ENCODE results near the gene CCDC152. TPM values are rescaled to one million over a fixed set of nuclear protein-coding genes. Genes with fewer than 3 reads are reported as not detected.

The CCDC152 gene
- total and polyA plus RNA-seq, 10 of the 15 experiments (the other 5 are each of a cell fraction or from before 2014, with no cell fraction given), result 0.12 to 25.8 (median 13.5) TPM

GRCh38 chr5:42787845-42788244 lies 31.2 kb downstream of the CCDC152 start:
- POLR2A ChIA-PET, result interaction anchor here (1.1 kb wide), 1 partner anchor 14 kb away, joined by 3 read pairs; no protein-coding TSS in a partner anchor
- Histone ChIP-seq H3K27me3 (replicated peaks in 1 of 2; ENCODE audit: control insufficient read depth in 2 of 2, insufficient read depth in 2 of 2, low read length in 1 of 2) (no peaks in the 10 kb centered on the region), H3K4me3 (no peak overlapping the region), H3K27ac (ENCODE audit: control insufficient read depth, insufficient read depth) (no peak overlapping the region), H3K36me3 (ENCODE audit: control insufficient read depth in 2 of 2, insufficient read depth in 2 of 2, low read length in 1 of 2) (no peaks in the 10 kb centered on the region), H3K9me3 (replicated peaks; ENCODE audit: control insufficient read depth, insufficient read depth, low read length) (no peaks in the 10 kb centered on the region; the same call in 1 of the 3 replicates), H4K20me1 (ENCODE audit: control insufficient read depth, insufficient read depth) (no peaks in the 10 kb centered on the region), H2AFZ (ENCODE audit: control insufficient read depth, low read depth, low read length) (no peak overlapping the region), H3K9ac (ENCODE audit: control insufficient read depth, insufficient read depth, low read length) (no peak overlapping the region), H3K4me2 (ENCODE audit: control insufficient read depth, insufficient read depth) (no peak overlapping the region), H3K4me1 (ENCODE audit: control insufficient read depth, insufficient read depth, low read length) (no peaks in the 10 kb centered on the region), H3K79me2 (ENCODE audit: control insufficient read depth, insufficient read depth, low read length) (no peaks in the 10 kb centered on the region)
- no peak for DNase-seq (ENCODE audit: low read depth, low spot score)
- FAIRE-seq, result no peak
- no peak for TF ChIP-seq KDM1A (IDR thresholded peaks at IDR 0.05; ENCODE audit: borderline replicate concordance)
- SMC1A ChIA-PET (ENCODE audit: uncharacterized antibody, unreplicated experiment), result interaction anchor here (1.4 to 1.6 kb wide), 2 partner anchors 13 to 70 kb away, joined by 3 read pairs; no protein-coding TSS in a partner anchor
- RAD21 ChIA-PET (ENCODE audit: unreplicated experiment), result no interaction called here
- ATAC-seq, result no peak
- CTCF ChIA-PET, result interaction anchor here (0.6 kb wide), 2 partner anchors 41 to 249 kb away, joined by 3 read pairs; no protein-coding TSS in a partner anchor
- in situ Hi-C loops (cut with MboI) (no loop called here), intact Hi-C loops (cut with micrococcal nuclease; ENCODE audit: unreplicated experiment) (no loop called here)
- WGBS (ENCODE audit: insufficient coverage, insufficient replicate concordance, low lambda C conversion rate, missing lambda C conversion rate), result 100% methylated on average over 1 of the region's 1 CpG
- no TSS peak for BruUV-seq (replicated peaks)

GRCh38 chr5:42791151-42791550 lies 34.5 kb downstream of the CCDC152 start:
- BruUV-seq (replicated peaks), result no TSS peak
- POLR2A ChIA-PET, result interaction anchor here (0.6 to 1.4 kb wide), 2 partner anchors 11 to 17 kb away, joined by 3 to 5 read pairs; no protein-coding TSS in a partner anchor

More at GRCh38 chr5:42791151-42791550, 34.5 kb downstream of the CCDC152 start:
- Histone ChIP-seq H3K4me2 (ENCODE audit: control insufficient read depth, insufficient read depth) (no peak overlapping the region), H3K4me1 (ENCODE audit: control insufficient read depth, insufficient read depth, low read length) (no peaks in the 10 kb centered on the region), H3K36me3 (ENCODE audit: control insufficient read depth in 2 of 2, insufficient read depth in 2 of 2, low read length in 1 of 2) (no peaks in the 10 kb centered on the region), H3K9me3 (replicated peaks; ENCODE audit: control insufficient read depth, insufficient read depth, low read length) (no peaks in the 10 kb centered on the region; the same call in 2 of the 3 replicates), H3K9ac (ENCODE audit: control insufficient read depth, insufficient read depth, low read length) (no peak overlapping the region), H2AFZ (ENCODE audit: control insufficient read depth, low read depth, low read length) (no peak overlapping the region), H3K27ac (ENCODE audit: control insufficient read depth, insufficient read depth) (no peak overlapping the region), H3K4me3 (no peak overlapping the region), H3K79me2 (ENCODE audit: control insufficient read depth, insufficient read depth, low read length) (no peaks in the 10 kb centered on the region), H4K20me1 (ENCODE audit: control insufficient read depth, insufficient read depth) (no peaks in the 10 kb centered on the region), H3K27me3 (replicated peaks in 1 of 2; ENCODE audit: control insufficient read depth in 2 of 2, insufficient read depth in 2 of 2, low read length in 1 of 2) (no peaks in the 10 kb centered on the region)
- no peak for ATAC-seq
- ChIA-PET CTCF (interaction anchor here (0.8 to 1.4 kb wide), 3 partner anchors 24 to 121 kb away, joined by 3 to 6 read pairs (median 3); no protein-coding TSS in a partner anchor), SMC1A (ENCODE audit: uncharacterized antibody, unreplicated experiment) (interaction anchor here (0.7 to 1.3 kb wide), 6 partner anchors 8 to 98 kb away, joined by 3 read pairs; no protein-coding TSS in a partner anchor), RAD21 (ENCODE audit: unreplicated experiment) (no interaction called here)
- FAIRE-seq, result no peak
- in situ Hi-C loops (cut with MboI) (no loop called here), intact Hi-C loops (cut with micrococcal nuclease; ENCODE audit: unreplicated experiment) (no loop called here)
- DNase-seq (ENCODE audit: low read depth, low spot score), result no peak
- TF ChIP-seq SMAD1 (IDR thresholded peaks at IDR 0.05; ENCODE audit: low read depth, partially characterized antibody), result no peak
- TF ChIP-seq BCL11A (IDR thresholded peaks at IDR 0.05; ENCODE audit: low read depth, low read length), result no peak
- no peak for TF ChIP-seq STAT3 (IDR thresholded peaks at IDR 0.05; ENCODE audit: low read depth, low read length)
- TF ChIP-seq SUZ12 (IDR thresholded peaks at IDR 0.05; ENCODE audit: unreplicated experiment), result no peak
- TF ChIP-seq ZBTB40 (IDR thresholded peaks at IDR 0.05; ENCODE audit: borderline replicate concordance), result no peak
- TF ChIP-seq RAD21 (IDR thresholded peaks at IDR 0.05; ENCODE audit: insufficient read depth, low read depth, low read length), result no peak
- no peak for TF ChIP-seq CHD1 (IDR thresholded peaks at IDR 0.05; ENCODE audit: low read depth, low read length)
- no peak for TF ChIP-seq ZSCAN29 (IDR thresholded peaks at IDR 0.05)
- no peak for TF ChIP-seq JUNB (IDR thresholded peaks at IDR 0.05)
- TF ChIP-seq SP1 (IDR thresholded peaks at IDR 0.05; ENCODE audit: low read depth, low read length), result no peak
